ENCODE results near the gene CREB1.

Gene CREB1

GRCh38 chr2:207589143-207589542 lies 59.4 kb downstream of the CREB1 start:
- no peak overlapping the region for H3K4me3 ChIP-seq (ENCODE audit: low read depth, low read length)
- TF ChIP-seq CTCF (IDR thresholded peaks at IDR 0.05; ENCODE audit: borderline replicate concordance, insufficient read depth, low read depth, low read length) = no peak

- H3K4me3 ChIP-seq (ENCODE audit: low read depth, low read length) = no peak overlapping the region
- no peak for TF ChIP-seq CTCF (IDR thresholded peaks at IDR 0.05; ENCODE audit: borderline replicate concordance, insufficient read depth, low read depth, low read length)
Observed at GRCh38 chr2:207593277-207593676, 63.5 kb downstream of the CREB1 start.

- TF ChIP-seq CTCF (IDR thresholded peaks at IDR 0.05; ENCODE audit: borderline replicate concordance, insufficient read depth, low read depth, low read length) = no peak
- no peak overlapping the region for H3K4me3 ChIP-seq (ENCODE audit: low read depth, low read length)
Observed at GRCh38 chr2:207594264-207594663, 64.5 kb downstream of the CREB1 start.

GRCh38 chr2:207594731-207595130 lies 65.0 kb downstream of the CREB1 start:
- TF ChIP-seq CTCF (IDR thresholded peaks at IDR 0.05; ENCODE audit: borderline replicate concordance, insufficient read depth, low read depth, low read length) = no peak

GRCh38 chr2:207599636-207600035 lies 69.9 kb downstream of the CREB1 start:
- H3K4me3 ChIP-seq (ENCODE audit: low read depth, low read length) = no peak overlapping the region
- TF ChIP-seq CTCF (IDR thresholded peaks at IDR 0.05; ENCODE audit: borderline replicate concordance, insufficient read depth, low read depth, low read length) = no peak

More at GRCh38 chr2:207594731-207595130, 65.0 kb downstream of the CREB1 start:
- no peak overlapping the region for H3K4me3 ChIP-seq (ENCODE audit: low read depth, low read length)

GRCh38 chr2:207600231-207600630 lies 70.5 kb downstream of the CREB1 start:
- no peak for TF ChIP-seq CTCF (IDR thresholded peaks at IDR 0.05; ENCODE audit: borderline replicate concordance, insufficient read depth, low read depth, low read length)
- no peak overlapping the region for H3K4me3 ChIP-seq (ENCODE audit: low read depth, low read length)

- no peak overlapping the region for H3K4me3 ChIP-seq (ENCODE audit: low read depth, low read length)
- TF ChIP-seq CTCF (IDR thresholded peaks at IDR 0.05; ENCODE audit: borderline replicate concordance, insufficient read depth, low read depth, low read length) = no peak
Observed at GRCh38 chr2:207601774-207602173, 72.0 kb downstream of the CREB1 start.

Data from GM12875 (cell line).